Vagina (tissue), 2 donors: ENCODE results near the gene PSKH1. TPM values are rescaled to one million over a fixed set of nuclear protein-coding genes. Genes with fewer than 3 reads are reported as not detected.
A peak's percentile ranks its signal among the peaks of the same experiment; 100 is the strongest.
"Not testable (repeated sequence)": the region's sequence is repeated elsewhere in the genome, so short reads cannot be mapped to it uniquely, and the experiment has no call there.

Source experiments
- DNase-seq, 2 donors: peaks; one replicate each; pipeline ENCODE4 v3.0.0-alpha.2; 2017; ENCODE audit errors: extremely low spot score in 2 of 2
- H3K27ac ChIP-seq: fragments of 200-600 bp; sonication (generic); one replicate; pipeline ENCODE4 v1.5.1; 2019
- H3K27me3 ChIP-seq: fragments of 200-600 bp; sonication (generic); one replicate; pipeline ENCODE4 v1.5.1; 2019
- H3K36me3 ChIP-seq, 2 donors: fragments of 200-600 bp; sonication (generic); one replicate each; pipeline ENCODE4 v1.5.1; 2017 to 2019
- H3K4me1 ChIP-seq: fragments of 200-600 bp; sonication (generic); one replicate; pipeline ENCODE4 v1.5.1; 2019
- H3K4me3 ChIP-seq, 2 donors: fragments of 200-600 bp; sonication (generic); 1 replicate in 1 of 2; 2 replicates in 1 of 2; pipeline ENCODE4 v1.5.1; 2016 to 2019
- H3K9me3 ChIP-seq: fragments of 200-600 bp; sonication (generic); one replicate; pipeline ENCODE4 v1.5.1; 2019
- CTCF ChIP-seq, 3 experiments: fragments of 450-650 bp in 2 of 3; fragments of 200-600 bp in 1 of 3; sonication (generic) in 1 of 3; IDR thresholded peaks; one replicate each; pipeline ENCODE4 v1.5.1; 2017 to 2019; ENCODE audit warnings: antibody characterized with exemption in 3 of 3, mild to moderate bottlenecking in 2 of 3, moderate library complexity in 2 of 3
- POLR2A ChIP-seq, 2 donors: fragments of 450-650 bp; IDR thresholded peaks; one replicate each; pipeline ENCODE4 v1.6.1; 2017; ENCODE audit warnings: antibody characterized with exemption in 2 of 2, mild to moderate bottlenecking in 2 of 2, moderate library complexity in 2 of 2
- POLR2AphosphoS5 ChIP-seq, 2 donors: sonication (generic); formaldehyde crosslinking; IDR thresholded peaks; one replicate each; pipeline ENCODE4 v1.9.0; 2017; ENCODE audit warnings: antibody characterized with exemption in 2 of 2, mild to moderate bottlenecking in 2 of 2, low read depth in 1 of 2; ENCODE audit not compliant: insufficient read depth in 1 of 2
- intact Hi-C: fragments of 100-400 bp; cut with DNase I; formaldehyde crosslinking; loops from one replicate; pipeline ENCODE4 v1.15.1; 2023
- total RNA-seq: library from RNA; depleted of rRNA; stranded (reverse); fragments of >200 nt; gene quantifications from one replicate; pipeline ENCODE4 v1.2.3, GENCODE V29; 2016

The PSKH1 gene
- total RNA-seq, 1 donor from 2014 or later: 17.4 TPM

- Histone ChIP-seq H3K4me3 (peak within 1 kb of the TSS; percentile 81 to 91), H3K36me3 (no peaks in the 10 kb centered on the region), H3K4me1 (peaks cover 53% of the 10 kb centered on the region), H3K9me3 (no peaks in the 10 kb centered on the region), H3K27me3 (no peaks in the 10 kb centered on the region), H3K27ac (peak within 1 kb of the TSS; percentile 89)
- no peak for DNase-seq
- intact Hi-C loops: no loop called here
- peak in 1 of 2 donors; percentile 91 for TF ChIP-seq POLR2A (IDR thresholded peaks at IDR 0.05)
- peak in 1 of 3 experiments; percentile 3 for TF ChIP-seq CTCF (IDR thresholded peaks at IDR 0.05)
- TF ChIP-seq POLR2AphosphoS5 (IDR thresholded peaks at IDR 0.05; ENCODE audit: insufficient read depth in 1 of 2, low read depth in 1 of 2): peak in 1 of 2 donors; percentile 87
Measured at GRCh38 chr16:67968400-67969253, 75.6 kb downstream of the PSKH1 start, which contains the start of gene SLC12A4. Gene SLC12A4 (minus strand): TSS chr16:67968637. CDS start chr16:67968553, 84 bp downstream.

- peaks cover 45% of the 10 kb centered on the region for H3K4me1 ChIP-seq
- H3K27ac ChIP-seq: peak overlapping the region; percentile 89
- intact Hi-C loops: no loop called here
- TF ChIP-seq POLR2A (IDR thresholded peaks at IDR 0.05) (no peak), CTCF (IDR thresholded peaks at IDR 0.05) (no peak), POLR2AphosphoS5 (IDR thresholded peaks at IDR 0.05; ENCODE audit: insufficient read depth in 1 of 2, low read depth in 1 of 2) (no peak)
- H3K9me3 ChIP-seq: no peaks in the 10 kb centered on the region
- H3K36me3 ChIP-seq: no peaks in the 10 kb centered on the region
- DNase-seq: no peak
- peak overlapping the region; percentile 81 to 91 for H3K4me3 ChIP-seq
- H3K27me3 ChIP-seq: no peaks in the 10 kb centered on the region
Measured at GRCh38 chr16:67969254-67970039, 76.4 kb downstream of the PSKH1 start.

- H3K27ac ChIP-seq: no peak overlapping the region
- no peaks in the 10 kb centered on the region for H3K27me3 ChIP-seq
- TF ChIP-seq POLR2AphosphoS5 (IDR thresholded peaks at IDR 0.05; ENCODE audit: insufficient read depth in 1 of 2, low read depth in 1 of 2): no peak
- no peak for TF ChIP-seq CTCF (IDR thresholded peaks at IDR 0.05)
- no peak for TF ChIP-seq POLR2A (IDR thresholded peaks at IDR 0.05)
- peaks cover 28% of the 10 kb centered on the region for H3K4me1 ChIP-seq
- intact Hi-C loops: no loop called here
- H3K4me3 ChIP-seq: no peak overlapping the region
- no peaks in the 10 kb centered on the region for H3K9me3 ChIP-seq
- no peaks in the 10 kb centered on the region for H3K36me3 ChIP-seq
- DNase-seq: no peak
Measured at GRCh38 chr16:67971111-67971510, 78.1 kb downstream of the PSKH1 start.

GRCh38 chr16:67972285-67972684 lies 79.2 kb downstream of the PSKH1 start:
- H3K36me3 ChIP-seq, H3K27ac ChIP-seq, H3K9me3 ChIP-seq, intact Hi-C loops, DNase-seq, H3K27me3 ChIP-seq, H3K4me3 ChIP-seq: not testable (repeated sequence)
- H3K4me1 ChIP-seq: peaks cover 16% of the 10 kb centered on the region

GRCh38 chr16:67975321-67976105 lies 82.5 kb downstream of the PSKH1 start:
- Histone ChIP-seq H3K9me3 (no peaks in the 10 kb centered on the region), H3K27me3 (no peaks in the 10 kb centered on the region), H3K36me3 (no peaks in the 10 kb centered on the region), H3K4me3 (no peak overlapping the region), H3K27ac (no peak overlapping the region), H3K4me1 (no peaks in the 10 kb centered on the region)
- DNase-seq: no peak
- TF ChIP-seq POLR2A (IDR thresholded peaks at IDR 0.05) (no peak), CTCF (IDR thresholded peaks at IDR 0.05) (no peak), POLR2AphosphoS5 (IDR thresholded peaks at IDR 0.05; ENCODE audit: insufficient read depth in 1 of 2, low read depth in 1 of 2) (no peak)
- intact Hi-C loops: no loop called here
